ENCODE measurements around the gene SLC3A2. TPM values are rescaled to one million over a fixed set of nuclear protein-coding genes. Genes with fewer than 3 reads are reported as not detected.

Gene SLC3A2
- total RNA-seq, 3 donors from 2014 or later, result 147 to 214 (median 171) TPM

- Histone ChIP-seq H3K4me3 (no peak overlapping the region), H3K4me1 (no peaks in the 10 kb centered on the region), H3K27ac (no peak overlapping the region), H3K27me3 (peaks cover 5 to 39% of the 10 kb centered on the region in 2 donors), H3K9me3 (no peaks in the 10 kb centered on the region), H3K36me3 (no peaks in the 10 kb centered on the region)
- intact Hi-C loops (cut with DNase I; ENCODE audit: low total_unique reads), result no loop called here
- TF ChIP-seq POLR2AphosphoS5 (IDR thresholded peaks at IDR 0.05) (no peak), CTCF (IDR thresholded peaks at IDR 0.05) (no peak), POLR2A (IDR thresholded peaks at IDR 0.05) (no peak)
- no peak for DNase-seq (ENCODE audit: low spot score in 2 of 2)
Measured at GRCh38 chr11:62928011-62928410, 47.3 kb downstream of the SLC3A2 start.

- DNase-seq (ENCODE audit: low spot score in 2 of 2), result no peak
Measured at GRCh38 chr11:62930157-62930556, 49.5 kb downstream of the SLC3A2 start.

GRCh38 chr11:62930666-62931065, 50.0 kb downstream of the SLC3A2 start:
- DNase-seq (ENCODE audit: low spot score in 2 of 2), result no peak
- Histone ChIP-seq H3K27me3 (peaks cover 0 to 20% of the 10 kb centered on the region in 2 donors), H3K9me3 (no peaks in the 10 kb centered on the region), H3K4me3 (no peak overlapping the region), H3K36me3 (no peaks in the 10 kb centered on the region), H3K27ac (no peak overlapping the region), H3K4me1 (no peaks in the 10 kb centered on the region)
- no peak for TF ChIP-seq POLR2A (IDR thresholded peaks at IDR 0.05)
- no peak for TF ChIP-seq POLR2AphosphoS5 (IDR thresholded peaks at IDR 0.05)
- intact Hi-C loops (cut with DNase I; ENCODE audit: low total_unique reads), result no loop called here

More at GRCh38 chr11:62930157-62930556, 49.5 kb downstream of the SLC3A2 start:
- Histone ChIP-seq H3K4me3 (no peak overlapping the region), H3K27me3 (peaks cover 3 to 25% of the 10 kb centered on the region in 2 donors), H3K36me3 (no peaks in the 10 kb centered on the region), H3K9me3 (no peaks in the 10 kb centered on the region), H3K27ac (no peak overlapping the region), H3K4me1 (no peaks in the 10 kb centered on the region)
- no peak for TF ChIP-seq CTCF (IDR thresholded peaks at IDR 0.05)
- no peak for TF ChIP-seq POLR2A (IDR thresholded peaks at IDR 0.05)
- TF ChIP-seq POLR2AphosphoS5 (IDR thresholded peaks at IDR 0.05), result no peak
- intact Hi-C loops (cut with DNase I; ENCODE audit: low total_unique reads), result no loop called here

GRCh38 chr11:62931499-62932278, 51.0 kb downstream of the SLC3A2 start:
- TF ChIP-seq CTCF (IDR thresholded peaks at IDR 0.05), result no peak
- TF ChIP-seq POLR2AphosphoS5 (IDR thresholded peaks at IDR 0.05), result no peak
- H3K4me1 ChIP-seq, result no peaks in the 10 kb centered on the region
- H3K27ac ChIP-seq, result no peak overlapping the region
- peaks cover 0 to 10% of the 10 kb centered on the region in 2 donors for H3K27me3 ChIP-seq
- intact Hi-C loops (cut with DNase I; ENCODE audit: low total_unique reads), result no loop called here
- no peak overlapping the region for H3K4me3 ChIP-seq
- H3K36me3 ChIP-seq, result no peaks in the 10 kb centered on the region
- DNase-seq (ENCODE audit: low spot score in 2 of 2), result no peak
- no peaks in the 10 kb centered on the region for H3K9me3 ChIP-seq

- no peak for DNase-seq (ENCODE audit: low spot score in 2 of 2)
- intact Hi-C loops (cut with DNase I; ENCODE audit: low total_unique reads), result no loop called here
- H3K36me3 ChIP-seq, result no peaks in the 10 kb centered on the region
- no peak for TF ChIP-seq POLR2AphosphoS5 (IDR thresholded peaks at IDR 0.05)
- TF ChIP-seq POLR2A (IDR thresholded peaks at IDR 0.05), result no peak
- TF ChIP-seq CTCF (IDR thresholded peaks at IDR 0.05), result no peak
- no peak overlapping the region for H3K27ac ChIP-seq
- no peaks in the 10 kb centered on the region for H3K27me3 ChIP-seq
- no peak overlapping the region for H3K4me3 ChIP-seq
- no peaks in the 10 kb centered on the region for H3K4me1 ChIP-seq
- no peaks in the 10 kb centered on the region for H3K9me3 ChIP-seq
Measured at GRCh38 chr11:62933285-62933684, 52.6 kb downstream of the SLC3A2 start.

All from breast epithelium (tissue), 4 donors.